Kidney (tissue), 14 donors: Measurements from ENCODE around the gene CIB2. TPM values are rescaled to one million over a fixed set of nuclear protein-coding genes. Genes with fewer than 3 reads are reported as not detected.

ENCODE experiments used
- DNase-seq, 5 donors: peaks; one replicate each; pipeline ENCODE4 v3.0.0-alpha.2; 2013 to 2020
- FAIRE-seq: peaks from 2 replicates; lab custom pipeline; 2012; peaks lifted over from hg19 to GRCh38; lab: Jason Lieb, UNC
- H3K27ac ChIP-seq, 2 donors: one replicate each; pipeline ENCODE4 v1.7.0; 2013; ENCODE audit warnings: low read depth in 2 of 2, low read length in 2 of 2, inconsistent platforms in 1 of 2
- H3K27me3 ChIP-seq: one replicate; pipeline ENCODE4 v1.7.1; 2013; ENCODE audit warnings: low read length, inconsistent platforms; ENCODE audit not compliant: control insufficient read depth, insufficient read depth
- H3K36me3 ChIP-seq, 3 donors: one replicate each; pipeline versions ENCODE4 v1.7.0 to v1.7.1; 2013; ENCODE audit warnings: low read length in 3 of 3, control low read depth in 1 of 3, inconsistent platforms in 1 of 3; ENCODE audit not compliant: insufficient read depth in 3 of 3, control insufficient read depth in 2 of 3
- H3K4me1 ChIP-seq, 3 donors: one replicate each; pipeline versions ENCODE4 v1.7.0 to v1.7.1; 2013; ENCODE audit warnings: low read length in 3 of 3, inconsistent platforms in 1 of 3, low read depth in 1 of 3; ENCODE audit not compliant: control insufficient read depth in 2 of 3, insufficient read depth in 2 of 3
- H3K4me3 ChIP-seq, 3 donors: one replicate each; pipeline versions ENCODE4 v1.7.0 to v1.8.1; 2013; ENCODE audit warnings: low read length in 3 of 3, control low read depth in 1 of 3, inconsistent platforms in 1 of 3
- H3K9ac ChIP-seq, 3 donors: one replicate each; pipeline versions ENCODE4 v1.7.0 to v1.7.1; 2013; ENCODE audit warnings: low read length in 3 of 3, control low read depth in 1 of 3, inconsistent platforms in 1 of 3
- H3K9me3 ChIP-seq, 3 donors: one replicate each; pipeline versions ENCODE4 v1.7.0 to v1.7.1; 2013; ENCODE audit warnings: low read length in 3 of 3, control low read depth in 1 of 3, inconsistent platforms in 1 of 3; ENCODE audit not compliant: control insufficient read depth in 2 of 3, insufficient read depth in 1 of 3
- intact Hi-C: fragments of 100-400 bp; cut with DNase I; formaldehyde crosslinking; loops from one replicate; pipeline ENCODE4 v1.11.1; 2022
- polyA plus RNA-seq: library from polyadenylated mRNA; stranded (reverse); fragments of 350-450 nt; fragmentation: Illumina TruSeq; extraction: RNeasy Lipid Tissue Mini Kit (QIAGEN cat#74804); gene quantifications from one replicate; pipeline ENCODE4 v1.2.3, GENCODE V29; 2014; ENCODE audit warnings: low read depth, low replicate concordance; ENCODE audit not compliant: insufficient read depth
- total RNA-seq: library from RNA; stranded (reverse); fragmentation: NEBNext Ultra II Directional; extraction: Animal tissue kit (Norgen Biotek cat#: 25700); gene quantifications from one replicate; pipeline ENCODE4 v1.2.1, GENCODE V29; 2021
- TF ChIP-seq, protein P1 (sequence below): IDR thresholded peaks from 3 replicates; pipeline ENCODE4 v1.5.1; 2012; ENCODE audit warnings: mild to moderate bottlenecking, moderate library complexity, borderline replicate concordance; ENCODE audit not compliant: insufficient read depth; ENCODE audit errors: extremely low read depth
- donor health status: control.
- donor health status: control.
- donor health status: control.
- donor health status: control.
- donor health status: control.
- donor health status: DM: yes; HTN: yes; CAD: no.
- donor health status: Normal renal cell carcinoma (clear cell type).

The CIB2 gene
- total and polyA plus RNA-seq, 2 donors from 2014 or later: 13.7 to 29.9 TPM

DNA sequence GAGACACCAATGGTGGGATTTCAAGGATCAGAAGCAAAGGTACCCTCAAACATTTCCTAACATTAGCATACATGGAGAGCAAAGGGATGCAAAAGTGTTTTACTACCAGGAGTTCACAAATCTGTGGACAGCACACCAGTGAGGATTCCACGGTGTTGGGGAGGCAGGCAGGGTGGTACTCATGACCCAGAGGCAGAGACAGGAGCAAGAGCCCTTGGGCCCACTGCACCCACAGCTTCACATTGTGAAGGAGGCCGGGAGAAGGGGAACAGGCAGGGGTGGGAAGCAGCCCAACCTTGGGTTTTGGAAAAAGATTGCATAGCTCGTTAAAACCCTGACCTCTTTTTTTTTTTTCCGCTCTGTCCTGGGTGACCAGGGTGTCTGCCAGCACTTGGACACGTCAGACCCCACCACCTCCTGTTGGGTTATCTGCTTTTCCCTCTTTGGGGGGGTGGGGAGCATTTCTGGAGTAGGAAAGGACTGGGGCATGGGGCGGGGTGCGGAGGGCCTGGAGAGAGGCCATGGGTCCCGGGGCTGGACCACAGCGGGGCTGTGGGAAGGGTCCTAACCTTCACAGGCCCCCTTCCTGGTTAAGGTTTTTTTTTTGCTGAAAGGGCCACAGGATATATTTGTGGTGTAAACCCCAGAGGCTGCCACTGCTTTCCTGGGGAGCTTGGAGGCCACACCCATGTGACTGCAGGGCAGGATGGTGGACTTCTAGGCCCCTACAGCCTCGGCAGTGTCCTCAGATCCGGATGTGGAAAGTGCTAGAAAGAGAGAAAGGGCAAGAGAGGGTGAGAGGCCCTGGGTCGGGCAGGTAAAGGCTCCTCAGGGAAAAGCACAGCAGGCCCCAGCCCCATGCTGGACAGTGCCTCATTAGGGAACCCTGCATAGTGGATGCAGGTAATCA, 26.4 kb downstream of the CIB2 start:
- no peak overlapping the region for H3K27ac ChIP-seq

DNA sequence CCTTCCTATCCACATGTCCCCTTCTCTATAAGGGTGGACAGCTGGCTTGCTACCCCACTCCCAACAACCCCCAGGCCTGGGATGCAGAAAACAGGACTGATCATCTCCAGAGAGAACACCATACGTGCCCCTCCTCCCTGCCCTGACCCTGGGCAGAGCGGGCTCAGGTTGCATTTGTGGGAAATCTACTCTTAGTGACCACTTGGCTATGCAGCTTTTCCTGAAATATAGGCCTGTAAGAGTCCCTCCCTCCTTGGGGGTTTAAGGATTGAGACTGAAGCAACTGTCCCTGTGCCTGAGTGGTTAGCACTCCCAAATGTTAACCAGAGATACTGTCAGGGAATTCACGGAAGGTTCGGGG, 27.1 kb downstream of the CIB2 start:
- H3K4me3 ChIP-seq: no peak overlapping the region
- no peak overlapping the region for H3K27ac ChIP-seq
- TF ChIP-seq, protein P1, sequence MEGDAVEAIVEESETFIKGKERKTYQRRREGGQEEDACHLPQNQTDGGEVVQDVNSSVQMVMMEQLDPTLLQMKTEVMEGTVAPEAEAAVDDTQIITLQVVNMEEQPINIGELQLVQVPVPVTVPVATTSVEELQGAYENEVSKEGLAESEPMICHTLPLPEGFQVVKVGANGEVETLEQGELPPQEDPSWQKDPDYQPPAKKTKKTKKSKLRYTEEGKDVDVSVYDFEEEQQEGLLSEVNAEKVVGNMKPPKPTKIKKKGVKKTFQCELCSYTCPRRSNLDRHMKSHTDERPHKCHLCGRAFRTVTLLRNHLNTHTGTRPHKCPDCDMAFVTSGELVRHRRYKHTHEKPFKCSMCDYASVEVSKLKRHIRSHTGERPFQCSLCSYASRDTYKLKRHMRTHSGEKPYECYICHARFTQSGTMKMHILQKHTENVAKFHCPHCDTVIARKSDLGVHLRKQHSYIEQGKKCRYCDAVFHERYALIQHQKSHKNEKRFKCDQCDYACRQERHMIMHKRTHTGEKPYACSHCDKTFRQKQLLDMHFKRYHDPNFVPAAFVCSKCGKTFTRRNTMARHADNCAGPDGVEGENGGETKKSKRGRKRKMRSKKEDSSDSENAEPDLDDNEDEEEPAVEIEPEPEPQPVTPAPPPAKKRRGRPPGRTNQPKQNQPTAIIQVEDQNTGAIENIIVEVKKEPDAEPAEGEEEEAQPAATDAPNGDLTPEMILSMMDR: no peak
- peaks cover 0 to 7% (median 0%) of the 10 kb centered on the region in 3 donors for H3K4me1 ChIP-seq
- no peaks in the 10 kb centered on the region for H3K36me3 ChIP-seq
- no peak overlapping the region for H3K9ac ChIP-seq
- H3K27me3 ChIP-seq: no peaks in the 10 kb centered on the region
- FAIRE-seq (no peak), DNase-seq (peak in 1 of 5 donors; percentile 29)
- no peaks in the 10 kb centered on the region for H3K9me3 ChIP-seq
- intact Hi-C loops: no loop called here

More for the DNA sequence above, 26.4 kb downstream of the CIB2 start:
- Histone ChIP-seq H3K4me3 (no peak overlapping the region), H3K9ac (no peak overlapping the region), H3K4me1 (peaks cover 0 to 7% (median 0%) of the 10 kb centered on the region in 3 donors), H3K9me3 (no peaks in the 10 kb centered on the region), H3K27me3 (no peaks in the 10 kb centered on the region), H3K36me3 (no peaks in the 10 kb centered on the region)
- no peak for DNase-seq
- FAIRE-seq: no peak
- intact Hi-C loops: loop anchor here (5.0 kb wide), 1 partner anchor 138 kb away; no protein-coding TSS in a partner anchor
- TF ChIP-seq, protein P1: no peak

DNA sequence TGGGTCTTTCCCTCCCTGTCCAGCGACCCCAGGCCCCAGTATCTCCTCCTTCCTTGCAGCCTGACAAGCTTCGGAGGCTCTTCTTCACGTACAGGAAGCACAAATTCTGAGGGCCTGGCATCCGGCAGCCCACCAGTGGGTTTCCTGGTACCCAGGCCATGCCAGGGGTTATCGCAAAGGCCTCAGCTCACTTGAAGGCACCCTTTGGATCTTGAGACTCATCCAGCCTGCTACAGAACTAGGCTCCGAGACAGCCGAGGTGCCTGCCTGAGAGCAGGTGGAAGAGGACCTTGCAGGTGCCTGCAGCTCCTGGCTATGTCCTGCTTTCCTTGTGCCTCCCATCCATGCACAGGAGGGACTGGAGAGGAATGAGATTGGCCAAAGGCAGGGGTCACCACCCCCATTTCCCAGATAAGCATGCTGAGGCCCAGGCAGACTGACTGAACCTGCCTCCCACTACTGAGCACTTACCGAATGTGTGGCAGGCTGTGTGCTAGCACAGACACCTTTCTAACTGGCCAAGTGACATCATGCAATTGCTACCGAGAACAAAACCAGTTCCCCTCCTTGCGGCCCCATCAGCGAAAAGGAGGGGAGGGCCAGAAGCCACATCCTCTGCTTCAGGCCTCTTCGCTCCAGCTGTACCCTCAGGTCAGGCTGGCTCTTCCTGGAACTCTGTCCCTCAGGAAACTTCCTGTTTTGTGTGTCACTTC, 27.7 kb downstream of the CIB2 start:
- H3K4me3 ChIP-seq: no peak overlapping the region
- no peaks in the 10 kb centered on the region for H3K27me3 ChIP-seq
- no peak overlapping the region for H3K9ac ChIP-seq
- TF ChIP-seq, protein P1: no peak
- intact Hi-C loops: no loop called here
- no peaks in the 10 kb centered on the region for H3K9me3 ChIP-seq
- no peak overlapping the region for H3K27ac ChIP-seq
- peaks cover 0 to 7% (median 0%) of the 10 kb centered on the region in 3 donors for H3K4me1 ChIP-seq
- no peaks in the 10 kb centered on the region for H3K36me3 ChIP-seq
- DNase-seq: peak in 2 of 5 donors; percentile 19 to 33
- FAIRE-seq: no peak
